Left ventricle myocardium superior (tissue), 1 donor: ENCODE data around the gene TMEM192. TPM values are rescaled to one million over a fixed set of nuclear protein-coding genes. Genes with fewer than 3 reads are reported as not detected.
"Not testable (repeated sequence)": the region's sequence is repeated elsewhere in the genome, so short reads cannot be mapped to it uniquely, and the experiment has no call there.

Experiments used
- ATAC-seq: fragments of 200-7000 bp; cut with Tn5 transposase; one replicate; pipeline ENCODE4 v1.9.1; 2020; ENCODE audit warnings: mild to moderate bottlenecking, moderate library complexity
- DNase-seq: peaks from one replicate; pipeline ENCODE4 v3.0.0-alpha.2; 2020
- intact Hi-C: fragments of 100-400 bp; cut with micrococcal nuclease; formaldehyde crosslinking; loops from one replicate; pipeline ENCODE4 v1.11.0; 2022
- total RNA-seq: library from RNA; stranded (reverse); fragmentation: NEBNext Ultra II Directional; extraction: Animal tissue kit (Norgen Biotek cat#: 25700); gene quantifications from one replicate; pipeline ENCODE4 v1.2.1, GENCODE V29; 2021
- donor health status: DM: no; HTN: yes; CAD: no; lungs with severe emphysema.

Gene TMEM192
- total RNA-seq, 1 donor from 2014 or later, result 17.8 TPM

- intact Hi-C loops, result no loop called here
- ATAC-seq, result no peak
- no peak for DNase-seq
Measured at GRCh38 chr4:165027762-165028402, 84.8 kb downstream of the TMEM192 start.

GRCh38 chr4:165025782-165026181 is 86.9 kb downstream of the TMEM192 start:
- ATAC-seq, DNase-seq, intact Hi-C loops: not testable (repeated sequence)

Other genes starting within 250 kb of the TMEM192 start
- not detected for gene APELA, start 235.7 kb downstream of the TMEM192 start, total RNA-seq
- 2.4 TPM for gene TRIM61, start 135.2 kb downstream of the TMEM192 start, total RNA-seq
- not detected for gene TRIM60, start 80.9 kb downstream of the TMEM192 start, total RNA-seq
- gene TRIM75, start 59.0 kb downstream of the TMEM192 start, total RNA-seq, result not detected
- 7.4 TPM for gene KLHL2, start 94.7 kb upstream of the TMEM192 start, total RNA-seq
- gene MSMO1, start 214.8 kb upstream of the TMEM192 start, total RNA-seq, result 6.9 TPM